ENCODE data around the gene RALGAPA1.

Gene RALGAPA1

DNA sequence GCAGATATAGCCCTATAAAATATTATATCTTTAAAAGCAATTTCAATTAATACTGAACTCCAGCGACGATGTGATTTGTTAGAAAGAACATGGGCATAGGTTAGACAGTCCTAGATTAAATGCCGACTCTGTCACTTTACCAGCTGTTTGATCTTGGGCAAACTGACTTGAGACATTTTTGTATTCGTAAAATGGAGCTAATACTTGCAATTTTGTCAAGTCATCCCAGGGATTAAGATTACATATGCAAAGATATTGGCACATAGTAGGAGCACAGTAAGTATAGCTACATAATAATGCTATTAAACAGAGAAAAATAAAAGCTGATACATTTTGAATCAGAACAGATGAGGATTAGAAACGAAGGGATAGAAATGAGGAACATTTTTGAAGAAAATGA, 266.1 kb downstream of the RALGAPA1 start:
- DNase-seq (ENCODE audit: low spot score) = no peak
- TF ChIP-seq, protein P1, sequence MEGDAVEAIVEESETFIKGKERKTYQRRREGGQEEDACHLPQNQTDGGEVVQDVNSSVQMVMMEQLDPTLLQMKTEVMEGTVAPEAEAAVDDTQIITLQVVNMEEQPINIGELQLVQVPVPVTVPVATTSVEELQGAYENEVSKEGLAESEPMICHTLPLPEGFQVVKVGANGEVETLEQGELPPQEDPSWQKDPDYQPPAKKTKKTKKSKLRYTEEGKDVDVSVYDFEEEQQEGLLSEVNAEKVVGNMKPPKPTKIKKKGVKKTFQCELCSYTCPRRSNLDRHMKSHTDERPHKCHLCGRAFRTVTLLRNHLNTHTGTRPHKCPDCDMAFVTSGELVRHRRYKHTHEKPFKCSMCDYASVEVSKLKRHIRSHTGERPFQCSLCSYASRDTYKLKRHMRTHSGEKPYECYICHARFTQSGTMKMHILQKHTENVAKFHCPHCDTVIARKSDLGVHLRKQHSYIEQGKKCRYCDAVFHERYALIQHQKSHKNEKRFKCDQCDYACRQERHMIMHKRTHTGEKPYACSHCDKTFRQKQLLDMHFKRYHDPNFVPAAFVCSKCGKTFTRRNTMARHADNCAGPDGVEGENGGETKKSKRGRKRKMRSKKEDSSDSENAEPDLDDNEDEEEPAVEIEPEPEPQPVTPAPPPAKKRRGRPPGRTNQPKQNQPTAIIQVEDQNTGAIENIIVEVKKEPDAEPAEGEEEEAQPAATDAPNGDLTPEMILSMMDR (IDR thresholded peaks at IDR 0.05; ENCODE audit: extremely low read depth, missing control alignments) = no peak

DNA sequence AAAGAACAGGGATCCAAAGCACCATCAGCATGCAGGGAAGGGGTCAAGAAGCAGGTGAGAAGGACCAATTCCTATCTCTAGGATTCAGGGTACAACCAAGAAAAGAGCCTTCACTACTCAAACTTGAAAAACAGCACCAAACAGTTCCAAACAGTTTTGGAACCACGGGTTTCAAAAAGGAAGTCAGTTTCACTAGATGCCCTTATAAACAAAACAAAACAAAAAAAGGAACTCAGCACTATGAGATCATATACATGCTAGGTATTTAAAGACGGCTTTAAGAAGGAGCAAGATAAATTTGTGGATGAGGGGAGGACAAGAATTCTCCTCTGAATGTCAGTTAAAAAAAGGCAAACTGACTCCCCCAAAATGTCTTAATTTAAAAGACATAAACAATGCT, 269.1 kb downstream of the RALGAPA1 start:
- peak; percentile 6 for DNase-seq (ENCODE audit: low spot score)
- TF ChIP-seq, protein P1 (IDR thresholded peaks at IDR 0.05; ENCODE audit: extremely low read depth, missing control alignments) = no peak

DNA sequence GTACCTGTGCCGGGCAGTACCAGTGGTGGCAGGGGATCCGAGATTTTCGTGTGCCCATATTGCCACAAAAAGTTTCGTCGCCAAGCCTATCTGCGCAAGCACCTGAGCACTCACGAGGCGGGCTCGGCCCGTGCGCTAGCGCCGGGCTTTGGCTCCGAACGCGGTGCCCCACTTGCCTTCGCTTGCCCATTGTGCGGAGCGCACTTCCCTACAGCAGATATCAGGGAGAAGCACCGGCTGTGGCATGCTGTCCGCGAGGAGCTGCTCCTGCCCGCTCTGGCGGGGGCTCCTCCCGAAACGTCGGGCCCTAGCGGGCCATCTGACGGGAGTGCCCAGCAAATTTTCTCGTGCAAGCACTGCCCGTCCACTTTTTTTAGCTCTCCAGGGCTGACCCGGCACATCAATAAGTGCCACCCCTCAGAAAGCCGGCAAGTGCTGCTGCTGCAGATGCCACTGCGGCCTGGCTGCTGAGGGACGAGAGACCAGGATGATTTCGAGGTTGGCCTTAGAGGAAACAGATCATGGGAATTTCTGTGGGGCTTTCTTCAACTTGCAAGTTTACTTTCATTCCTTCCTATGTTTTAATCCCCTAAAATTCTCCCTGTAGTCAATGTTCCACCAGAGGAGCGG, 273.5 kb downstream of the RALGAPA1 start:
- DNase-seq (ENCODE audit: low spot score) = no peak
- TF ChIP-seq, protein P1 (IDR thresholded peaks at IDR 0.05; ENCODE audit: extremely low read depth, missing control alignments) = no peak

GRCh38 chr14:35534873-35535482, 274.1 kb downstream of the RALGAPA1 start:
- peak; percentile 87 for DNase-seq (ENCODE audit: low spot score)

GRCh38 chr14:35534208-35534872, 274.8 kb downstream of the RALGAPA1 start:
- TF ChIP-seq, protein P1 (IDR thresholded peaks at IDR 0.05; ENCODE audit: extremely low read depth, missing control alignments) = peak; percentile 3
- DNase-seq (ENCODE audit: low spot score) = peak; percentile 29

More at GRCh38 chr14:35534873-35535482, 274.1 kb downstream of the RALGAPA1 start:
- TF ChIP-seq, protein P1 (IDR thresholded peaks at IDR 0.05; ENCODE audit: extremely low read depth, missing control alignments) = no peak

DNA sequence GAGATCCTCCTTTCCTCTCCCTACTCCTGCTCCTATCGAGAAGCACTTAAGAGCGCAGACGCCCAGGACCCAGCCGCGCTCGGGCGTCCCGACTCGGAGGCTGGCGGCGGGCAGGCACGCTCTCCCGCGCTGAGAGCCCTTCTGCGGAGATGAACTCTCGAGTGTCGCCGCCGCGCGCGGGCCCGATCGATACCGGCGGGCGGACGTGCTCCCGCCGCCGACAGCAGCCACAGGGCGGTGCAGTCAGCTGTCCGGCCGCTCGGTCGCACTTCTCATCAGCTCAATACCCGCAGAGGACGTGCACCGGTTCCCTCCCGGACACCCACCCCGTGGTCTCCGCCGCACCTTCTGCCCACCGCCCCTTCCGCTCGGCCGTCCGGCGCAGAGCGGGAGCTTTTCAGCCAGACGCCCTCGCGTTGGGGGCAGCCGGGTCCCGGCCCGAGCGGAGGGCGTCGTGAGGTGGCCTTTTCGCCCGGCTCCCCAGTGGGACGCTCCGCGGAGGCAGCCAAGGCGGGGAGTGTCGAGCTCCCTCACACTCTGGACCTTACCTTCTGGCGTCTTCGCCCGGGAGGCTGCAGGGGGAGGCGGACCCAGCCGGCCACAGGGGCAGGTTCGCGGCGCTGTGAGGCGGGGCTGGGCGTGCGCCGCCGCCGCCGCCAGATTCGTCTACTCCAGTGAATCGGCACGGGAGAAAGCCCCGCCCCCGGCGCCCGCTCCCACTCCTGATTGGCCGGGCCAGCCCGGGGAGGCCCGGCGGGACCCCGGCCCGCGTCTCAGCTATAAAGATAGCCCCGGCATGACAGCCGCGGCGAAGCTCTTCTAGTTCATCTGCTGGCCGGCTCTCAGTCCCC, 275.5 kb downstream of the RALGAPA1 start, which contains the start of gene INSM2:
TSS of gene INSM2 (plus strand) at position 808 of the 851 bp plus-strand sequence. CDS start 89 bp downstream, outside the sequence.
- TF ChIP-seq, protein P1 (IDR thresholded peaks at IDR 0.05; ENCODE audit: extremely low read depth, missing control alignments) = no peak
- DNase-seq (ENCODE audit: low spot score) = peak; percentile 81

Measured in GM20000 (cell line).